ENCODE data around the gene FNTB.
"Not testable (repeated sequence)": the region's sequence is repeated elsewhere in the genome, so short reads cannot be mapped to it uniquely, and the experiment has no call there.

FNTB gene

DNA sequence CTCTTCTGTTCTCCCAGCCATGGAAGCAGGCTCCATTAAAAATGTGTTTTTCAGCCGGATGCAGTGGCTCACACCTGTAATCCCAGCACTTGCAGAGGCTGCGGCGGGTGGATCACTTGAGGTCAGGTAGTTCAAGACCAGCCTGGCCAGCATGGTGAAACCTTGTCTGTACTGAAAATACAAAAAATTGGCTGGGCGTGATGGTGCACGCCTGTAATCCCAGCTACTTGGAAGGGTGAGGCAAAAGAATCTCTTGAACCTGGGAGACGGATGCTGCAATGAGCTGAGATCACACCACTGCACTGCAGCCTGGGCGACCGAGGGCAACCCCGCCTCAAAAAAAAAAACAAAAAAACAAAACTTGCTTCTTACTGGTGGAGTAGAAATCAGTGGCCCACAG lies 39.8 kb downstream of the FNTB start:
- H3K36me3 ChIP-seq (ENCODE audit: control insufficient read depth, low read length) = peaks cover 6% of the 10 kb centered on the region; the same call in 1 of the 2 replicates
- no peaks in the 10 kb centered on the region for H4K20me1 ChIP-seq (ENCODE audit: control insufficient read depth, insufficient read depth, low read depth, low read length)
- no peaks in the 10 kb centered on the region for H3K4me1 ChIP-seq (ENCODE audit: control insufficient read depth, low read length)
- no peaks in the 10 kb centered on the region for H3K9me2 ChIP-seq (replicated peaks; ENCODE audit: control insufficient read depth, low read length)
- no peak overlapping the region for H3K27ac ChIP-seq (ENCODE audit: low read depth, low read length)
- H3K79me2 ChIP-seq (ENCODE audit: control insufficient read depth, low read length) = no peaks in the 10 kb centered on the region
- H3F3A ChIP-seq (ENCODE audit: control insufficient read depth, insufficient read depth) = no peaks in the 10 kb centered on the region
- TF ChIP-seq, protein P1, sequence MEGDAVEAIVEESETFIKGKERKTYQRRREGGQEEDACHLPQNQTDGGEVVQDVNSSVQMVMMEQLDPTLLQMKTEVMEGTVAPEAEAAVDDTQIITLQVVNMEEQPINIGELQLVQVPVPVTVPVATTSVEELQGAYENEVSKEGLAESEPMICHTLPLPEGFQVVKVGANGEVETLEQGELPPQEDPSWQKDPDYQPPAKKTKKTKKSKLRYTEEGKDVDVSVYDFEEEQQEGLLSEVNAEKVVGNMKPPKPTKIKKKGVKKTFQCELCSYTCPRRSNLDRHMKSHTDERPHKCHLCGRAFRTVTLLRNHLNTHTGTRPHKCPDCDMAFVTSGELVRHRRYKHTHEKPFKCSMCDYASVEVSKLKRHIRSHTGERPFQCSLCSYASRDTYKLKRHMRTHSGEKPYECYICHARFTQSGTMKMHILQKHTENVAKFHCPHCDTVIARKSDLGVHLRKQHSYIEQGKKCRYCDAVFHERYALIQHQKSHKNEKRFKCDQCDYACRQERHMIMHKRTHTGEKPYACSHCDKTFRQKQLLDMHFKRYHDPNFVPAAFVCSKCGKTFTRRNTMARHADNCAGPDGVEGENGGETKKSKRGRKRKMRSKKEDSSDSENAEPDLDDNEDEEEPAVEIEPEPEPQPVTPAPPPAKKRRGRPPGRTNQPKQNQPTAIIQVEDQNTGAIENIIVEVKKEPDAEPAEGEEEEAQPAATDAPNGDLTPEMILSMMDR (IDR thresholded peaks at IDR 0.05; ENCODE audit: low read depth, low read length, poor library complexity, severe bottlenecking) = no peak
- no peak for TF ChIP-seq EZH2phosphoT487 (IDR thresholded peaks at IDR 0.05; ENCODE audit: borderline replicate concordance, low read length)
- no peaks in the 10 kb centered on the region for H3K9me3 ChIP-seq (ENCODE audit: control insufficient read depth, insufficient read depth, low read length)
- H3K4me3 ChIP-seq (ENCODE audit: low read length) = no peak overlapping the region
- no peaks in the 10 kb centered on the region for H3K27me3 ChIP-seq (ENCODE audit: control insufficient read depth, low read length)
- no peak overlapping the region for H3K4me2 ChIP-seq (ENCODE audit: low read length)

DNA sequence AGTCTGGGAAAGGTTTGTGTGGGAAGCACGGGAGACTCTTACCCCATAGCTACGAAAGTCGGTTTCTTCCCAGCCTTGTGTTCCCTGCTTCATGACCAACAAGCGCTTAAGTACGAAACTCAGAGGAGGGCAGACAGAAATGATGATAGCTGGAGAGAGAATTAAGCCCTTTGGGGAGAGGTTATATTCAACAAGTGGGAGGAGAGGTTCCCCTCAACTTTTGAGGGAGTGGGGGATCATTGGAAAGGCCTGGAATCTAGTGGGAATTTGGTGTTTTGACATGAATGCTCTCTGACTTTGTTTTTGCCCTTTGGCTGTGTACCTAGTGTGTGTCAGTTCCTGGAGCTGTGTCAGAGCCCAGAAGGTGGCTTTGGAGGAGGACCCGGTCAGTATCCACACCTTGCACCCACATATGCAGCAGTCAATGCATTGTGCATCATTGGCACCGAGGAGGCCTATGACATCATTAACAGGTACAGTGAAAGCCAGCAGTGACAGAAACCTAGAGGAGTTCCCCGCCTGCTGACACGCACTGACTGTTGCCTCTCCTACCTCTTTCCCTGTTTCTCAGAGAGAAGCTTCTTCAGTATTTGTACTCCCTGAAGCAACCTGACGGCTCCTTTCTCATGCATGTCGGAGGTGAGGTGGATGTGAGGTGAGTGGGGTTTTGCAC lies 40.6 kb downstream of the FNTB start:
- Histone ChIP-seq H3K4me1 (ENCODE audit: control insufficient read depth, low read length) (no peaks in the 10 kb centered on the region), H3K9me2 (replicated peaks; ENCODE audit: control insufficient read depth, low read length) (no peaks in the 10 kb centered on the region), H3F3A (ENCODE audit: control insufficient read depth, insufficient read depth) (no peaks in the 10 kb centered on the region), H3K4me3 (ENCODE audit: low read length) (no peak overlapping the region), H3K27ac (ENCODE audit: low read depth, low read length) (no peak overlapping the region), H4K20me1 (ENCODE audit: control insufficient read depth, insufficient read depth, low read depth, low read length) (no peaks in the 10 kb centered on the region), H3K9me3 (ENCODE audit: control insufficient read depth, insufficient read depth, low read length) (no peaks in the 10 kb centered on the region), H3K4me2 (ENCODE audit: low read length) (no peak overlapping the region), H3K79me2 (ENCODE audit: control insufficient read depth, low read length) (no peaks in the 10 kb centered on the region), H3K27me3 (ENCODE audit: control insufficient read depth, low read length) (no peaks in the 10 kb centered on the region), H3K36me3 (ENCODE audit: control insufficient read depth, low read length) (peaks cover 9% of the 10 kb centered on the region; the same call in 1 of the 2 replicates)
- TF ChIP-seq, protein P1 (IDR thresholded peaks at IDR 0.05; ENCODE audit: low read depth, low read length, poor library complexity, severe bottlenecking) = no peak
- TF ChIP-seq EZH2phosphoT487 (IDR thresholded peaks at IDR 0.05; ENCODE audit: borderline replicate concordance, low read length) = no peak

DNA sequence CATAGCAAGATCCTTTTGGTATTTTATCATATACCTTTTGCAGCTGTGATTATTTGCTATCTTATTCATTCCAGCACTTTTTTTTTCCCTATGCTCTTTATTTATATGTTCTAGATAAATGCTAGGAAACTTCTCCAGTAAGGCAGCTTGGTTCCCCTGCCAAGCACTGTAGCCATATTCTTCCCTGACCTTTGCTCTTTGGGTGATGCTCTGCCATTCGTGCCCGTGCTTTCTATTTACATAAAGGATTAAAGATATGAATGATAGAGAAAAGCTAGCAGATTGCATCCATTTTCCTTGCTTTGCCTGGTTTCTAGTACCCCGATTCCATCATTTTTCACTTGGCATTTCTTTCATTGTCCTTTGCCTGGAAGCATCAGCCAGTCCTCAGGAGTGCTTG lies 42.2 kb downstream of the FNTB start:
- H3F3A ChIP-seq (ENCODE audit: control insufficient read depth, insufficient read depth) = 0 out of 2 replicates have a peak, but pooled peaks cover 2% of the 10 kb centered on the region
- H3K9me3 ChIP-seq (ENCODE audit: control insufficient read depth, insufficient read depth, low read length) = no peaks in the 10 kb centered on the region
- TF ChIP-seq, protein P1 (IDR thresholded peaks at IDR 0.05; ENCODE audit: low read depth, low read length, poor library complexity, severe bottlenecking) = no peak
- TF ChIP-seq EZH2phosphoT487 (IDR thresholded peaks at IDR 0.05; ENCODE audit: borderline replicate concordance, low read length) = no peak
- H3K4me1 ChIP-seq (ENCODE audit: control insufficient read depth, low read length) = no peaks in the 10 kb centered on the region
- no peaks in the 10 kb centered on the region for H3K27me3 ChIP-seq (ENCODE audit: control insufficient read depth, low read length)
- H4K20me1 ChIP-seq (ENCODE audit: control insufficient read depth, insufficient read depth, low read depth, low read length) = no peaks in the 10 kb centered on the region
- peaks cover 12% of the 10 kb centered on the region for H3K36me3 ChIP-seq (ENCODE audit: control insufficient read depth, low read length)
- H3K27ac ChIP-seq (ENCODE audit: low read depth, low read length) = no peak overlapping the region
- H3K4me2 ChIP-seq (ENCODE audit: low read length) = no peak overlapping the region
- H3K9me2 ChIP-seq (replicated peaks; ENCODE audit: control insufficient read depth, low read length) = no peaks in the 10 kb centered on the region
- H3K79me2 ChIP-seq (ENCODE audit: control insufficient read depth, low read length) = no peaks in the 10 kb centered on the region
- H3K4me3 ChIP-seq (ENCODE audit: low read length) = no peak overlapping the region

DNA sequence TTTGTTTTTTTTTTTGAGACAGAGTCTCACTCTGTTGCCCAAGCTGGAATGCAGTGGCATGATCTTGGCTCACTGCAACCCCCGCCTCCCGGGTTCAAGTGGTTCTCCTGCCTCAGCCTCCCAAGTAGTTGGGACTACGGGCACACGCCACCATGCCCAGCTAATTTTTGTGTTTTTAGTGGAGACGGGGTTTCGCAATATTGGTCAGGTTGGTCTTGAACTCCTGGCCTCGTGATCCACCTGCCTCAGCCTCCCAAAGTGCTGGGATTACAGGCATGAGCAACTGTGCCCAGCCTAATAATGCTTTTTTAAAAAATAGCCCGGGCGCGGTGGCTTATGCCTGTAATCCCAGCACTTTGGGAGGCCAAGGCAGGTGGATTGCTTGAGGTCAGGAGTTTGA lies 44.6 kb downstream of the FNTB start:
- H3K27me3 ChIP-seq (ENCODE audit: control insufficient read depth, low read length); H3K9me3 ChIP-seq (ENCODE audit: control insufficient read depth, insufficient read depth, low read length); H3K9me2 ChIP-seq (replicated peaks; ENCODE audit: control insufficient read depth, low read length); H3F3A ChIP-seq (ENCODE audit: control insufficient read depth, insufficient read depth); H3K4me3 ChIP-seq (ENCODE audit: low read length); H3K4me1 ChIP-seq (ENCODE audit: control insufficient read depth, low read length); H3K27ac ChIP-seq (ENCODE audit: low read depth, low read length); H3K79me2 ChIP-seq (ENCODE audit: control insufficient read depth, low read length); H3K4me2 ChIP-seq (ENCODE audit: low read length); H4K20me1 ChIP-seq (ENCODE audit: control insufficient read depth, insufficient read depth, low read depth, low read length): not testable (repeated sequence)
- peaks cover 12% of the 10 kb centered on the region for H3K36me3 ChIP-seq (ENCODE audit: control insufficient read depth, low read length)
